A673 (cell line): ENCODE data around the gene TINAGL1.

ENCODE experiments used
- CTCF ChIP-seq: fragments of 300-800, 200-600 bp; sonication (generic); conservative IDR thresholded peaks from 2 replicates; pipeline ENCODE4 v1.5.1; 2017; ENCODE audit warnings: low read depth, mild to moderate bottlenecking, antibody characterized with exemption, low read length, moderate library complexity, mixed read lengths
- EZH2 ChIP-seq: fragments of 200-600 bp; sonication (generic); IDR thresholded peaks from 2 replicates; pipeline ENCODE4 v1.6.1; 2017; ENCODE audit warnings: borderline replicate concordance, low read depth, mild to moderate bottlenecking, mixed read lengths, antibody characterized with exemption, low read length; ENCODE audit not compliant: poor library complexity, severe bottlenecking

- TF ChIP-seq CTCF (no peak), EZH2 (no peak)
Measured at GRCh38 chr1:31560394-31560793, 15.9 kb upstream of the TINAGL1 start.
